Measurements from ENCODE around the gene SKAP2.

The SKAP2 gene

DNA sequence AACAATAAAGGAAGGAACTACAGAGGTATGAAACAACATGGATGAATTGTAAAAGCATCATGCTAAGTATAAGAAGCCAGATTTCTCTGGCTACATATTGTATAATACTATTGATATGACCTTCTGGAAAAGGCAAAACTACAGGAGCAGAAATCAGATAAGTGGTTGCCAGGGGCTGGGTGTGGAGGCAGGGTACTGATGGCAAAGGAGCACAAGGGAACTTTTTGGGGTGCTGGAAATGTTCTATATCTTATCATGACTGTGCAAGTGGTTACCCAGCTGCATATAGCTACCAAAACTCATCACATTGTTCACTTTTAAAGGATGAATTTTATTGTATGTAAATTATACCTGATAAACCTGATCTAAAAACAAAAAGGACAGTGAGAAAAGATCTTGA lies 72.4 kb downstream of the SKAP2 start:
- TF ChIP-seq, protein P1, sequence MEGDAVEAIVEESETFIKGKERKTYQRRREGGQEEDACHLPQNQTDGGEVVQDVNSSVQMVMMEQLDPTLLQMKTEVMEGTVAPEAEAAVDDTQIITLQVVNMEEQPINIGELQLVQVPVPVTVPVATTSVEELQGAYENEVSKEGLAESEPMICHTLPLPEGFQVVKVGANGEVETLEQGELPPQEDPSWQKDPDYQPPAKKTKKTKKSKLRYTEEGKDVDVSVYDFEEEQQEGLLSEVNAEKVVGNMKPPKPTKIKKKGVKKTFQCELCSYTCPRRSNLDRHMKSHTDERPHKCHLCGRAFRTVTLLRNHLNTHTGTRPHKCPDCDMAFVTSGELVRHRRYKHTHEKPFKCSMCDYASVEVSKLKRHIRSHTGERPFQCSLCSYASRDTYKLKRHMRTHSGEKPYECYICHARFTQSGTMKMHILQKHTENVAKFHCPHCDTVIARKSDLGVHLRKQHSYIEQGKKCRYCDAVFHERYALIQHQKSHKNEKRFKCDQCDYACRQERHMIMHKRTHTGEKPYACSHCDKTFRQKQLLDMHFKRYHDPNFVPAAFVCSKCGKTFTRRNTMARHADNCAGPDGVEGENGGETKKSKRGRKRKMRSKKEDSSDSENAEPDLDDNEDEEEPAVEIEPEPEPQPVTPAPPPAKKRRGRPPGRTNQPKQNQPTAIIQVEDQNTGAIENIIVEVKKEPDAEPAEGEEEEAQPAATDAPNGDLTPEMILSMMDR (IDR thresholded peaks at IDR 0.05; ENCODE audit: extremely low read depth, missing control alignments), result no peak
- DNase-seq (ENCODE audit: low spot score), result no peak

DNA sequence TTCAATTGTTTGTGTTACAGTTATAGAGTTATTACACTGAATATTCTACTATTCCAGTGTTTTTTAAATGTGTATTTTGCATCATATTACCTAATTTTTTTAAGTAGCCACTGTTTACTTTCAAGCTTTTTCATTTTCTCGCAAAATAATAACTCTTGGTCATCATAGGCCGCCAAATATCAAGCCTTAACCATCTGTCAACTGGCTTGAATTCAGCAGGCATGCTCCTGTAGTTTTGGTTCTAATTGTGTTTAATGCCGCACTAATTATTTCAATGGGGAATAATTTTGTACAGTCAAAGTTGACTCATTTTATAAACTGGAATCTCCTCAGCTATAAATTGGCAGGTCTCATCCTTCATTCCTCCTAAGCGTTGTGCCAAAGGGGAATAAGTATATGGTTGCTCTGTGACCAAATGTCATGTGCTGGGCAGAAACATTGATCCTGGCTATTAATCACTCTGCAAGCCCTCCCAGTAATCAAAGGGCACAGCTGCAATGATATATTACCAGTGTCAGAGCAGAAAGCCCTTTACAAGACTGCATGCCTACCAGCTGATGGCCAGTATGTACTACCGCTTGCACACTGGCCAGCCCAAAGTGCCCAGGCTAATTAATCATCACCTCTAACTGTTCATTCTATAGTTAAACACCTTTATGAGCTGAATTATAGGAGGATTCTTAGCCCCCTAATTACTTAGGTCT lies 74.8 kb downstream of the SKAP2 start:
- DNase-seq (ENCODE audit: low spot score), result no peak
- TF ChIP-seq, protein P1 (IDR thresholded peaks at IDR 0.05; ENCODE audit: extremely low read depth, missing control alignments), result no peak

DNA sequence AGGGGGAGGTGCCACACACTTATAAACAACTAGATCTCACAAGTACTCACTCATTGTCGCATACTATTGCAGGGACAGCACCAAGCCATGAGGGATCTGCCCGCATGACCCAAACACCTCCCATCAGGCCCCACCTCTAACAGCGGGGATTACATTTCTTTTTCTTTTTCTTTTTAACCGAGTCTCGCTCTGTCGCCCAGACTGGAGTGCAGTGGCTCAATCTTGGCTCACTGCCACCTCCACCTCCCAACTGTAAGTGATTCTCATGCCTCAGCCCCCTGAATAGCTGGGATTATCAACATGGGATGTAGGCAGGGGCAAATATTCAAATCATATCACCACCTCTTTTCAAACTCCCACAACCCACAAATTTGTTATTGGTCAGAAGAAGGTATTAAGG lies 76.7 kb downstream of the SKAP2 start:
- DNase-seq (ENCODE audit: low spot score), result no peak
- TF ChIP-seq, protein P1 (IDR thresholded peaks at IDR 0.05; ENCODE audit: extremely low read depth, missing control alignments), result no peak

DNA sequence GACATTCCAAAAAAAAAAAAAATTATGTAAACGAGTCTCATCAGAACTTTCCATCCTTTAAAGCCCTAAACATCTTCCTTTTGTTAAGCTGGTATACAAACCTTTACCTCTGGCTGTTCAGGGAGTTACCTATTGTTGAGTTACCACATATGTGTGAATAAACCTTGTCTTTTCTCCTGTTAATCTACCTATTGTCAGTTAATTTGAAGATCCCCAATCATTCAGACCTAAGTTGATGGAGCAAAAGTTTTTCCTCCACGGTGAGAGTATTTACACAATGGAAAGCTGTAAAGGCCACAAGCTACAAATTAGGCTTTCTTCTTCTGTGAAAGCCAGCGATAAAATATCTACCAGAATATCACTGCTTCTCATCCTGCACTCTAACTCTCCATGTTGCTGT lies 80.3 kb downstream of the SKAP2 start:
- TF ChIP-seq, protein P1 (IDR thresholded peaks at IDR 0.05; ENCODE audit: extremely low read depth, missing control alignments), result no peak
- DNase-seq (ENCODE audit: low spot score), result no peak

DNA sequence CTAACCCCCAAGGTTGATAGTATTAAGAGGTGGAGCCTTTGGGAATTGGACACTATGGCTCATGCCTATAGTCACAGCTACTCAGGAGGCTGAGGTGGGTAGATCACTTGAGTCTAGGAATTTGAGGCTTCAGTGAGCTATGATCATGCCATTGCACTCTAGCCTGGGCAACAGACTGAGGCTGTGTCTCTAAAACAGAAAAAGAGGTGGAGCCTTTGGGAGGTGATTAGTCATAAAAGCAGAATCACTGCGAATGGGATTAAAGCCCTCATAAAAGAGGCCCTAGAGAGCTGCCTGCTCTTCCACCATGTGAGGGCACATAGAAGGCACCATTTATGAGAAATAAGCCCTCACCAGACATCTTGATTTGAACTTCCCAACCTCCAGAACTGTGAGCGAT lies 81.9 kb downstream of the SKAP2 start:
- TF ChIP-seq, protein P1 (IDR thresholded peaks at IDR 0.05; ENCODE audit: extremely low read depth, missing control alignments), result no peak
- no peak for DNase-seq (ENCODE audit: low spot score)

DNA sequence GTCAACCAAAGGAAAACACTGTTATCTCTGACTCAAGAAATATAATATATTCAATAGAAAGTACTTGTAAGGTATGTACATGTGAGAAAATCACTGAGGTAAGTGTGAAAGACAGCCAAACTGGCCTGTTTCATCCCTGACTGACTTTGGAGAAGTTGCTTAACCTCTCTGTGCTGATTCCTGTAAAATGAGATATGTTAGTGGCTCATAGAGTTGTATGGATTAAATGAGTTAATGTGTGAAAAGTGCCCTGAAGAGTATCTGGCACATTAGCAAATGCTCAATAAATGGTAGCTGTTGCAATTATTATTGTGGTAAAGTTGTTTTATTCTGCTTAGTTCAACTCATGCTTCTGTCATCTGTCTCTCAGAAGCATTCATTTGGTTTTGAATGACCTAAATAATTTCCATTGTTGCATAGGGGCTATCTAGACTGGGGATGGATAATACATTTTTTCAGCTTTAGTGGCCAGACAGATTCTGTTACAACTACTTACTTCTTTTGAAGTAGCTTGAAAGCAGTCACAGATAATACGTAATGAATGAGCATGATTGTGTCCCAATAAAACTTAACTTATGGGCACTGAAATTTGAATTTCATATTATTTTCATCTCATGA lies 84.3 kb downstream of the SKAP2 start:
- TF ChIP-seq, protein P1 (IDR thresholded peaks at IDR 0.05; ENCODE audit: extremely low read depth, missing control alignments), result no peak
- no peak for DNase-seq (ENCODE audit: low spot score)

DNA sequence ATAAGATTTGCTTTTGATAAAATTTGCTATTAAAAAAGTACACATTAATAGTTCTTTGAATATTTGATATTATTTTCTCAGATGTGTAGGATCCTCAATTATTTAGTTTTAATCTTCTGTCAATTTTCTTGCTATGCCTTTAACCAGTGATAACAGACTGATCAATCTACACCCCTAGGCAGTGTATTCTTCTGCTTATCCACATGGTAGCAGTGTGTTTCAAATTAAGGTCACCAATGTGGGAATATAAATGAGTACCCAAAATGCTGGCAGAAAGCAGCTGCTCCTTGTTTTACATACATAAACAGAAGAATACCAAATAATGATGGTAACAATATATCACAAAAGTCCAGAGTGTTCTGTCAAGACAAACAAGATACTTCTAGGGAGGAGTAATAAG lies 87.0 kb downstream of the SKAP2 start:
- DNase-seq (ENCODE audit: low spot score), result no peak
- TF ChIP-seq, protein P1 (IDR thresholded peaks at IDR 0.05; ENCODE audit: extremely low read depth, missing control alignments), result no peak

Data from GM20000 (cell line).